K562 (cell line): Measurements from ENCODE around the gene ARFGEF3. TPM values are rescaled to one million over a fixed set of nuclear protein-coding genes. Genes with fewer than 3 reads are reported as not detected.

Experiments used
- ATAC-seq: fragments of 200-7000 bp; cut with Tn5 transposase; 3 replicates; pipeline ENCODE4 v1.9.1; 2020; ENCODE audit warnings: moderate library complexity
- BruUV-seq: library from RNA; stranded (reverse); fragments of 400-500 nt; replicated peaks from 2 replicates; lab custom pipeline; 2021; lab: Mats Ljungman, UMichigan
- CTCF ChIA-PET: fragments of 300-600 bp; formaldehyde crosslinking; extraction: SDS; loops from one replicate; lab custom pipeline; 2021; ENCODE audit warnings: low intra/inter-chr PET ratio; lab: Yijun Ruan, JAX
- POLR2A ChIA-PET: fragments of 300-600, 350-650 bp; sonication (Branson Sonifier 250); formaldehyde crosslinking; extraction: SDS; loops from one replicate; lab custom pipeline; 2021; ENCODE audit warnings: antibody characterized with exemption, inconsistent platforms; lab: Yijun Ruan, JAX
- DNase-seq, 4 experiments: peaks; one replicate each; pipeline versions ENCODE4 v3.0.0 to v3.0.0-alpha.2; 2011 to 2018; ENCODE audit warnings: low spot score in 3 of 4, mixed read lengths in 3 of 4; ENCODE audit errors: extremely low read depth in 1 of 4
- FAIRE-seq: peaks from 2 replicates; lab custom pipeline; 2011; peaks lifted over from hg19 to GRCh38; lab: Jason Lieb, UNC
- H2AFZ ChIP-seq: 2 replicates; pipeline ENCODE4 v1.6.0; 2011; ENCODE audit warnings: low read depth, low read length, control low read depth, inconsistent platforms
- H3K27ac ChIP-seq: fragments of 200-600 bp; 3 replicates; pipeline ENCODE4 v1.8.0; 2011; ENCODE audit warnings: low read depth, mild to moderate bottlenecking, control low read depth, inconsistent platforms, low read length, moderate library complexity, mixed read lengths; ENCODE audit errors: extremely low read depth
- H3K27me3 ChIP-seq, 2 experiments: fragments of 300-600 bp in 1 of 2; 2 replicates in 1 of 2; 3 replicates in 1 of 2; pipeline versions ENCODE4 v1.6.0 to v1.8.0; 2011; ENCODE audit warnings: inconsistent platforms in 2 of 2, low read length in 2 of 2, mild to moderate bottlenecking in 1 of 2, mixed read lengths in 1 of 2, moderate library complexity in 1 of 2; ENCODE audit not compliant: control insufficient read depth in 2 of 2, insufficient read depth in 2 of 2
- H3K36me3 ChIP-seq: fragments of 300-600 bp; 3 replicates; pipeline ENCODE4 v1.8.0; 2011; ENCODE audit warnings: mild to moderate bottlenecking, low read length, inconsistent platforms; ENCODE audit not compliant: control insufficient read depth, insufficient read depth
- H3K4me1 ChIP-seq, 2 experiments: fragments of 200-600 bp in 1 of 2; replicated peaks in 1 of 2; 2 replicates in 1 of 2; 3 replicates in 1 of 2; pipeline versions ENCODE4 v1.5.1 to v1.8.0; 2011; ENCODE audit warnings: inconsistent platforms in 2 of 2, low read length in 2 of 2, mild to moderate bottlenecking in 1 of 2, mixed read lengths in 1 of 2, moderate library complexity in 1 of 2; ENCODE audit not compliant: control insufficient read depth in 2 of 2, insufficient read depth in 2 of 2
- H3K4me2 ChIP-seq: 2 replicates; pipeline ENCODE4 v1.6.1; 2011; ENCODE audit warnings: low read length, control low read depth, inconsistent platforms, mixed read lengths; ENCODE audit not compliant: insufficient read depth
- H3K4me3 ChIP-seq: fragments of 200-600 bp; sonication (generic), shearing (Covaris generic); 2 replicates; pipeline ENCODE4 v1.5.1; 2016; ENCODE audit warnings: control low read depth, inconsistent platforms
- H3K79me2 ChIP-seq: fragments of 200-600 bp; 3 replicates; pipeline ENCODE4 v1.8.0; 2011; ENCODE audit warnings: low read length, inconsistent platforms; ENCODE audit not compliant: control insufficient read depth, insufficient read depth
- H3K9ac ChIP-seq, 2 experiments: 2 replicates each; pipeline versions ENCODE4 v1.6.0 to v1.6.1; 2011; ENCODE audit warnings: low read depth in 2 of 2, low read length in 2 of 2, control low read depth in 1 of 2, inconsistent platforms in 1 of 2, mild to moderate bottlenecking in 1 of 2, mixed read lengths in 1 of 2; ENCODE audit not compliant: insufficient read depth in 1 of 2
- H3K9me1 ChIP-seq: one replicate; pipeline ENCODE4 v1.6.0; 2011; ENCODE audit warnings: inconsistent platforms, mild to moderate bottlenecking, low read length, moderate library complexity; ENCODE audit not compliant: control insufficient read depth, insufficient read depth
- H3K9me3 ChIP-seq: replicated peaks from 2 replicates; pipeline ENCODE4 v1.5.1; 2011; ENCODE audit warnings: low read depth, low read length, inconsistent platforms; ENCODE audit not compliant: control insufficient read depth, insufficient read depth
- H4K20me1 ChIP-seq: replicated peaks from 2 replicates; pipeline ENCODE4 v1.6.1; 2011; ENCODE audit warnings: low read length, inconsistent platforms, mixed read lengths; ENCODE audit not compliant: control insufficient read depth, insufficient read depth
- CXXC5 ChIP-seq: fragments of 250-450 bp; sonication (Bioruptor Pico); IDR thresholded peaks from 2 replicates; pipeline ENCODE4 v1.8.0; 2022; ENCODE audit warnings: inconsistent platforms, mild to moderate bottlenecking, moderate library complexity
- EGR1 ChIP-seq: fragments of 450-650 bp; conservative IDR thresholded peaks from 2 replicates; pipeline ENCODE4 v1.6.1; 2017; ENCODE audit warnings: mild to moderate bottlenecking
- NR1H2 ChIP-seq: sonication (generic); formaldehyde crosslinking; IDR thresholded peaks from 2 replicates; pipeline ENCODE4 v1.4.0; 2020; ENCODE audit warnings: mild to moderate bottlenecking, missing genetic modification reagents
- PHF20 ChIP-seq: fragments of 450-650 bp; IDR thresholded peaks from 2 replicates; pipeline ENCODE4 v1.6.1; 2018; ENCODE audit not compliant: partially characterized antibody
- POLR3A ChIP-seq: IDR thresholded peaks from 2 replicates; pipeline ENCODE4 v1.6.1; 2011; ENCODE audit warnings: borderline replicate concordance, mild to moderate bottlenecking, moderate library complexity; ENCODE audit not compliant: insufficient read length, insufficient read depth; ENCODE audit errors: extremely low read depth
- RBBP5 ChIP-seq: fragments of 200-600 bp; sonication (generic); IDR thresholded peaks from 2 replicates; pipeline ENCODE4 v1.6.1; 2012; ENCODE audit warnings: borderline replicate concordance, mild to moderate bottlenecking, low read length, control low read depth, inconsistent platforms; ENCODE audit not compliant: insufficient read depth, poor library complexity, severe bottlenecking
- SPI1 ChIP-seq: IDR thresholded peaks from 2 replicates; pipeline ENCODE4 v1.6.1; 2011; ENCODE audit warnings: low read depth, low read length, control low read depth, borderline replicate concordance
- ZBED1 ChIP-seq: IDR thresholded peaks from 2 replicates; pipeline ENCODE4 v1.6.1; 2014
- ZC3H8 ChIP-seq: fragments of 450-650 bp; IDR thresholded peaks from 2 replicates; pipeline ENCODE4 v1.6.1; 2017
- ZNF217 ChIP-seq: sonication (generic); formaldehyde crosslinking; IDR thresholded peaks from 2 replicates; pipeline ENCODE4 v1.8.0; 2022; ENCODE audit warnings: mild to moderate bottlenecking, missing genetic modification reagents
- ZNF436 ChIP-seq: fragments of 250-450, 450-650 bp; sonication (Bioruptor Pico); formaldehyde crosslinking; IDR thresholded peaks from 2 replicates; pipeline ENCODE4 v1.7.0; 2020; ENCODE audit warnings: mild to moderate bottlenecking
- ZNF507 ChIP-seq: conservative IDR thresholded peaks from 2 replicates; pipeline ENCODE4 v1.6.1; 2017; ENCODE audit warnings: missing genetic modification characterization, missing compliant biosample characterization
- ZNF644 ChIP-seq: fragments of 200-800 bp; sonication (Bioruptor generic); IDR thresholded peaks from 2 replicates; pipeline ENCODE4 v1.6.1; 2016; ENCODE audit warnings: low read depth, missing genetic modification characterization, missing compliant biosample characterization
- ZNF695 ChIP-seq: fragments of 450-650 bp; formaldehyde crosslinking; IDR thresholded peaks from 2 replicates; pipeline ENCODE4 v1.4.0; 2020; ENCODE audit warnings: mild to moderate bottlenecking, moderate library complexity
- whole genome bisulfite sequencing: fragments of 100-300 bp; shearing (Covaris generic); methylation state at CpG from one replicate; pipeline ENCODE4 v1.1.6; 2016; ENCODE audit warnings: low coverage, mixed read lengths; ENCODE audit not compliant: insufficient coverage; ENCODE audit errors: missing lambda C conversion rate; 5-methylcytosine and 5-hydroxymethylcytosine counted together
- in situ Hi-C: fragments of 300-500 bp; cut with MboI; formaldehyde crosslinking; loops from 4 replicates; pipeline ENCODE4 v1.15.0; 2018; ENCODE audit warnings: inconsistent platforms, mixed read lengths
- intact Hi-C: fragments of 100-400 bp; cut with micrococcal nuclease; formaldehyde crosslinking; loops from 2 replicates; pipeline ENCODE4 v1.14.2; 2022
- polyA plus RNA-seq, 8 experiments: library from polyadenylated mRNA; depleted of rRNA in 4 of 8; stranded (reverse) in 5 of 8; unstranded in 3 of 8; fragments of >200 nt; fragmentation: Nextera tagmentation in 2 of 8; fragmentation: Illumina TruSeq in 1 of 8; extraction: Ambion mirVana in 2 of 8; extraction: Trizol in 1 of 8; gene quantifications; 2 replicates each; pipeline versions ENCODE4 v1.2.1 to v1.2.3, GENCODE V29; 2011 to 2014; ENCODE audit warnings: inconsistent platforms in 1 of 8, missing spikeins in 1 of 8
- total RNA-seq, 7 experiments: library from RNA; depleted of rRNA in 6 of 7; stranded (reverse); fragments of >200 nt in 6 of 7; fragmentation: Illumina TruSeq in 2 of 7; extraction: Trizol in 2 of 7; gene quantifications; 2 replicates each; pipeline versions ENCODE4 v1.2.1 to v1.2.3, GENCODE V29; 2011 to 2021; ENCODE audit warnings: low replicate concordance in 1 of 7
- TF ChIP-seq, protein P1 (sequence below), 2 experiments: IDR thresholded peaks; 2 replicates each; pipeline ENCODE4 v1.6.1; 2011; ENCODE audit warnings: borderline replicate concordance in 1 of 2, control low read depth in 1 of 2, low read depth in 1 of 2, low read length in 1 of 2, mild to moderate bottlenecking in 1 of 2, mixed read lengths in 1 of 2, moderate library complexity in 1 of 2; ENCODE audit not compliant: insufficient read depth in 1 of 2, insufficient read length in 1 of 2, poor library complexity in 1 of 2, severe bottlenecking in 1 of 2; ENCODE audit errors: extremely low read depth in 1 of 2
- TF ChIP-seq, protein P2 (sequence below): fragments of 450-650 bp; formaldehyde crosslinking; IDR thresholded peaks from 2 replicates; pipeline ENCODE4 v1.4.0; 2020; ENCODE audit warnings: mild to moderate bottlenecking

Gene ARFGEF3
- total and polyA plus RNA-seq, 9 of the 15 experiments (the other 6 are each of a cell fraction or from before 2014, with no cell fraction given): under 0.01 to 0.02 TPM; not detected in 7

DNA sequence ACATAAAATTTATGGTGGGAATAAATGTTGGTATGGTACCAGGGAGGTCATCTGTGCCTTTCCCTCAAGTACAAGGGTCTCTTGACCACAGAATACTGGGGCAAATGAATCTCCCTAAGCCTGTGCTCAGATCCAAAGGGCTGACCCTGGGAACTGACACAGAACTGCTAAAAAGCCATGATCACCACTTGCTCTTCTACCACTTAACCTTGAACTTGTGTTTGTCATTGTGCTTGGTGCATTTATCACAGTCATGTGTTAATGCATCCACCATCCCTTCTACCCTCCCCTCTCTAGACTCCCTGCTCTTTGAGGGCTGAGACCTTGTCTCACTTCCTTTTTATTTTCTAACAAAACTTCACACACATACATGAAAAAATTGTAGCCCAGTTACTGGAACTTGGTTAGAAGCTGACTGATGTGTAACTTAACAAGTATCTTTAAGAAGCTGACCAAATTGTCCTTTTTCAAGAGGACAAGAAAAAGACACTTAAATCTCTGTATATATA, 102.7 kb downstream of the ARFGEF3 start:
- no peak overlapping the region for H3K27ac ChIP-seq
- in situ Hi-C loops (no loop called here), intact Hi-C loops (no loop called here)
- H4K20me1 ChIP-seq: no peaks in the 10 kb centered on the region
- no peak for ATAC-seq
- H3K9ac ChIP-seq: no peak overlapping the region
- TF ChIP-seq EGR1 (no peak), ZNF644 (no peak), ZNF695 (CRISPR knock-in tag) (no peak)
- H2AFZ ChIP-seq: no peak overlapping the region
- no peaks in the 10 kb centered on the region for H3K79me2 ChIP-seq
- CTCF ChIA-PET: no interaction called here
- BruUV-seq: no TSS peak
- H3K4me2 ChIP-seq: no peak overlapping the region
- DNase-seq: no peak
- H3K4me1 ChIP-seq: no peaks in the 10 kb centered on the region
- POLR2A ChIA-PET: no interaction called here
- no peak overlapping the region for H3K4me3 ChIP-seq
- no peaks in the 10 kb centered on the region for H3K36me3 ChIP-seq
- H3K9me1 ChIP-seq: no peaks in the 10 kb centered on the region
- FAIRE-seq: no peak
- H3K27me3 ChIP-seq: peaks cover 27 to 40% of the 10 kb centered on the region in 2 experiments; a peak in 4 of 5 replicates
- H3K9me3 ChIP-seq: no peaks in the 10 kb centered on the region

DNA sequence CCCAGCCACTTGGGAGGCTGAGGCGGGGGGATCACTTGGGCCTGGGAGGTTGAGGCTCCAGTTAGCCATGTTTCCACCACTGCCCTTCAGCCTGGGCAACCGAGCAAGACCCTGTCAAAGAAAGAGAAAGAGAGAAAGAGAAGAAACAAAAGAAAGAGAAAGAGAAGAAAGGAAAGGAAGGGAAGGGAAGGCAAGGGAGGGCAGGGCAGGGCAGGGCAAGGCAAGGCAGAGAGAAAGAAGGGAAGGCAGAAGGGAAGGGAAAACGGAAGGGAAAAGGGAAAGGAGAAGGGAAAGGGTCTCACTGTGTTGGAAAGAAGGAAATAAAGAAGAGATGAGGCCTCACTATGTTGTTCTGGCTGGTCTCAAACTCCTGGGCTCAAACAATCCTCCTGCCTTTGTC, 104.4 kb downstream of the ARFGEF3 start:
- ChIA-PET CTCF (no interaction called here), POLR2A (interaction anchor here (0.6 kb wide), 1 partner anchor 41 kb away, joined by 3 read pairs; no protein-coding TSS in a partner anchor)
- intact Hi-C loops (no loop called here), in situ Hi-C loops (no loop called here)
- Histone ChIP-seq H3K27ac (no peak overlapping the region), H3K36me3 (no peaks in the 10 kb centered on the region), H3K4me3 (no peak overlapping the region), H3K9me1 (no peaks in the 10 kb centered on the region), H3K27me3 (peaks cover 32 to 52% of the 10 kb centered on the region in 2 experiments), H3K9me3 (no peaks in the 10 kb centered on the region), H2AFZ (no peak overlapping the region), H3K4me1 (no peaks in the 10 kb centered on the region), H3K9ac (no peak overlapping the region), H3K79me2 (no peaks in the 10 kb centered on the region), H4K20me1 (no peaks in the 10 kb centered on the region), H3K4me2 (no peak overlapping the region)
- BruUV-seq: no TSS peak
- DNase-seq (no peak), FAIRE-seq (no peak), ATAC-seq (no peak)
- WGBS: 0% methylated on average over 3 of the region's 3 CpGs
- TF ChIP-seq ZNF217 (CRISPR knock-in tag) (no peak), CXXC5 (CRISPR knock-in tag) (no peak), NR1H2 (no peak), ZNF436 (CRISPR knock-in tag) (no peak), SPI1 (no peak), ZBED1 (no peak), RBBP5 (no peak), PHF20 (no peak), ZNF507 (tag) (no peak), POLR3A (no peak), ZC3H8 (no peak)
- TF ChIP-seq, protein P1, sequence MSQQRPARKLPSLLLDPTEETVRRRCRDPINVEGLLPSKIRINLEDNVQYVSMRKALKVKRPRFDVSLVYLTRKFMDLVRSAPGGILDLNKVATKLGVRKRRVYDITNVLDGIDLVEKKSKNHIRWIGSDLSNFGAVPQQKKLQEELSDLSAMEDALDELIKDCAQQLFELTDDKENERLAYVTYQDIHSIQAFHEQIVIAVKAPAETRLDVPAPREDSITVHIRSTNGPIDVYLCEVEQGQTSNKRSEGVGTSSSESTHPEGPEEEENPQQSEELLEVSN (IDR thresholded peaks at IDR 0.05; ENCODE audit: borderline replicate concordance in 1 of 2, extremely low read depth in 1 of 2, insufficient read depth in 1 of 2, insufficient read length in 1 of 2, low read depth in 1 of 2, low read length in 1 of 2, poor library complexity in 1 of 2, severe bottlenecking in 1 of 2): no peak
- TF ChIP-seq, protein P2, sequence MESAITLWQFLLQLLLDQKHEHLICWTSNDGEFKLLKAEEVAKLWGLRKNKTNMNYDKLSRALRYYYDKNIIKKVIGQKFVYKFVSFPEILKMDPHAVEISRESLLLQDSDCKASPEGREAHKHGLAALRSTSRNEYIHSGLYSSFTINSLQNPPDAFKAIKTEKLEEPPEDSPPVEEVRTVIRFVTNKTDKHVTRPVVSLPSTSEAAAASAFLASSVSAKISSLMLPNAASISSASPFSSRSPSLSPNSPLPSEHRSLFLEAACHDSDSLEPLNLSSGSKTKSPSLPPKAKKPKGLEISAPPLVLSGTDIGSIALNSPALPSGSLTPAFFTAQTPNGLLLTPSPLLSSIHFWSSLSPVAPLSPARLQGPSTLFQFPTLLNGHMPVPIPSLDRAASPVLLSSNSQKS (CRISPR knock-in tag): no peak
